ENCODE results near the gene TMC2. TPM values are rescaled to one million over a fixed set of nuclear protein-coding genes. Genes with fewer than 3 reads are reported as not detected.

Gene TMC2
- polyA plus RNA-seq, 3 donors, result not detected

GRCh38 chr20:2612073-2612472 is 75.7 kb downstream of the TMC2 start:
- DNase-seq, result no peak
- Mint-ChIP-seq H3K9me3 (peaks cover 7 to 22% (median 15%) of the 10 kb centered on the region in 7 donors), H3K27me3 (ENCODE audit: low read depth in 3 of 3) (peaks cover 11 to 19% (median 12%) of the 10 kb centered on the region in 3 donors), H3K4me3 (no peak overlapping the region), H3K27ac (no peak overlapping the region), H3K4me1 (no peaks in the 10 kb centered on the region), H3K36me3 (no peaks in the 10 kb centered on the region)
- Histone ChIP-seq H3K9me3 (replicated peaks in 1 of 2; ENCODE audit: control insufficient read depth in 1 of 2, insufficient read depth in 1 of 2, low read length in 2 of 2) (peaks cover 8% of the 10 kb centered on the region in 2 donors), H3K27ac (ENCODE audit: low read depth in 1 of 2, low read length in 2 of 2) (no peak overlapping the region), H3K4me2 (replicated peaks; ENCODE audit: extremely low read depth, low read length, poor library complexity, severe bottlenecking) (no peak overlapping the region), H4K20me1 (ENCODE audit: insufficient read depth, low read length) (no peaks in the 10 kb centered on the region), H3K4me1 (ENCODE audit: control insufficient read depth in 1 of 2, insufficient read depth in 2 of 2, low read length in 2 of 2) (no peaks in the 10 kb centered on the region), H3K79me2 (ENCODE audit: insufficient read depth, low read length) (no peaks in the 10 kb centered on the region), H3K36me3 (replicated peaks in 1 of 2; ENCODE audit: control insufficient read depth in 1 of 2, insufficient read depth in 2 of 2, low read length in 2 of 2) (no peaks in the 10 kb centered on the region), H2AFZ (ENCODE audit: insufficient read depth, low read depth, low read length, poor library complexity, severe bottlenecking) (no peak overlapping the region), H3K4me3 (replicated peaks in 1 of 3; ENCODE audit: low read depth in 2 of 3, low read length in 3 of 3) (no peak overlapping the region), H3K9ac (ENCODE audit: insufficient read depth, low read length, poor library complexity, severe bottlenecking) (no peak overlapping the region), H3K27me3 (ENCODE audit: control insufficient read depth in 2 of 2, insufficient read depth in 2 of 2, low read length in 2 of 2) (no peaks in the 10 kb centered on the region)
- no peak for TF ChIP-seq CTCF (IDR thresholded peaks at IDR 0.05)
- 100% methylated on average over 3 of the region's 3 CpGs for WGBS (ENCODE audit: insufficient coverage)
- intact Hi-C loops (cut with micrococcal nuclease), result no loop called here

GRCh38 chr20:2616634-2617033 is 80.3 kb downstream of the TMC2 start:
- Histone ChIP-seq H3K4me3 (replicated peaks in 1 of 3; ENCODE audit: low read depth in 2 of 3, low read length in 3 of 3) (no peak overlapping the region), H3K79me2 (ENCODE audit: insufficient read depth, low read length) (no peaks in the 10 kb centered on the region), H3K4me2 (replicated peaks; ENCODE audit: extremely low read depth, low read length, poor library complexity, severe bottlenecking) (no peak overlapping the region), H3K9ac (ENCODE audit: insufficient read depth, low read length, poor library complexity, severe bottlenecking) (no peak overlapping the region), H3K27me3 (ENCODE audit: control insufficient read depth in 2 of 2, insufficient read depth in 2 of 2, low read length in 2 of 2) (no peaks in the 10 kb centered on the region), H3K36me3 (replicated peaks in 1 of 2; ENCODE audit: control insufficient read depth in 1 of 2, insufficient read depth in 2 of 2, low read length in 2 of 2) (no peaks in the 10 kb centered on the region), H3K27ac (ENCODE audit: low read depth in 1 of 2, low read length in 2 of 2) (no peak overlapping the region), H2AFZ (ENCODE audit: insufficient read depth, low read depth, low read length, poor library complexity, severe bottlenecking) (no peak overlapping the region), H3K9me3 (replicated peaks in 1 of 2; ENCODE audit: control insufficient read depth in 1 of 2, insufficient read depth in 1 of 2, low read length in 2 of 2) (no peaks in the 10 kb centered on the region), H3K4me1 (ENCODE audit: control insufficient read depth in 1 of 2, insufficient read depth in 2 of 2, low read length in 2 of 2) (no peaks in the 10 kb centered on the region), H4K20me1 (ENCODE audit: insufficient read depth, low read length) (no peaks in the 10 kb centered on the region)
- Mint-ChIP-seq H3K27ac (no peak overlapping the region), H3K9me3 (peaks cover 0 to 15% (median 4%) of the 10 kb centered on the region in 7 donors), H3K4me3 (no peak overlapping the region), H3K27me3 (ENCODE audit: low read depth in 3 of 3) (peaks cover 13 to 24% (median 15%) of the 10 kb centered on the region in 3 donors), H3K36me3 (no peaks in the 10 kb centered on the region), H3K4me1 (no peaks in the 10 kb centered on the region)
- DNase-seq, result no peak
- WGBS (ENCODE audit: insufficient coverage), result 90% methylated on average over 7 of the region's 9 CpGs
- TF ChIP-seq CTCF (IDR thresholded peaks at IDR 0.05), result no peak
- intact Hi-C loops (cut with micrococcal nuclease), result no loop called here
